Vagina (tissue), 2 donors: ENCODE measurements around the gene EIPR1.

Source experiments
- CTCF ChIP-seq, 3 experiments: fragments of 450-650 bp in 2 of 3; fragments of 200-600 bp in 1 of 3; sonication (generic) in 1 of 3; IDR thresholded peaks; one replicate each; pipeline ENCODE4 v1.5.1; 2017 to 2019; ENCODE audit warnings: antibody characterized with exemption in 3 of 3, mild to moderate bottlenecking in 2 of 3, moderate library complexity in 2 of 3
- POLR2A ChIP-seq, 2 donors: fragments of 450-650 bp; IDR thresholded peaks; one replicate each; pipeline ENCODE4 v1.6.1; 2017; ENCODE audit warnings: antibody characterized with exemption in 2 of 2, mild to moderate bottlenecking in 2 of 2, moderate library complexity in 2 of 2

- TF ChIP-seq POLR2A (IDR thresholded peaks at IDR 0.05) = no peak
- TF ChIP-seq CTCF (IDR thresholded peaks at IDR 0.05) = no peak
Measured at GRCh38 chr2:3356799-3357198, 20.8 kb downstream of the EIPR1 start.
